HL-60 (cell line): ENCODE data around the gene NR4A1.

ENCODE experiments used
- DNase-seq, 2 experiments: peaks; one replicate each; pipeline ENCODE4 v3.0.0-alpha.2; 2010 to 2020; ENCODE audit warnings: low read depth in 1 of 2, low spot score in 1 of 2
- H3K27ac ChIP-seq: fragments of 250-450 bp; sonication (Bioruptor Pico); replicated peaks from 2 replicates; pipeline ENCODE4 v1.5.1; 2020; ENCODE audit warnings: mild to moderate bottlenecking, moderate library complexity
- H3K27me3 ChIP-seq: fragments of 250-450 bp; sonication (Bioruptor Pico); 2 replicates; pipeline ENCODE4 v1.5.1; 2021; ENCODE audit warnings: mild to moderate bottlenecking, moderate library complexity; ENCODE audit not compliant: insufficient read depth, poor library complexity, severe bottlenecking
- H3K4me3 ChIP-seq: replicated peaks from 2 replicates; pipeline ENCODE4 v1.5.1; 2011; ENCODE audit warnings: mild to moderate bottlenecking, control low read depth, low read length; ENCODE audit not compliant: insufficient read depth
- CTCF ChIP-seq: IDR thresholded peaks from one replicate; pipeline ENCODE4 v1.5.1; 2011; ENCODE audit warnings: low read length, control low read depth, inconsistent platforms; ENCODE audit not compliant: insufficient read depth
- GABPA ChIP-seq: IDR thresholded peaks from 2 replicates; pipeline ENCODE4 v1.6.1; 2012; ENCODE audit warnings: low read depth
- POLR2AphosphoS5 ChIP-seq: IDR thresholded peaks from 2 replicates; pipeline ENCODE4 v1.6.1; 2012; ENCODE audit warnings: low read depth
- REST ChIP-seq: IDR thresholded peaks from 2 replicates; pipeline ENCODE4 v1.6.1; 2012; ENCODE audit warnings: low read depth; ENCODE audit not compliant: insufficient replicate concordance
- SPI1 ChIP-seq: IDR thresholded peaks from 2 replicates; pipeline ENCODE4 v1.6.1; 2012; ENCODE audit warnings: low read depth, mild to moderate bottlenecking, borderline replicate concordance

NR4A1 gene

GRCh38 chr12:52054833-52055730, 3.8 kb downstream of the NR4A1 start:
- peaks cover 4% of the 10 kb centered on the region for H3K27me3 ChIP-seq
- no peak for TF ChIP-seq CTCF
- TF ChIP-seq POLR2AphosphoS5: no peak
- no peak for TF ChIP-seq SPI1
- no peak for TF ChIP-seq REST
- TF ChIP-seq GABPA: no peak
- DNase-seq: no peak
- no peak overlapping the region for H3K4me3 ChIP-seq
- H3K27ac ChIP-seq: no peak overlapping the region

- Histone ChIP-seq H3K4me3 (no peak overlapping the region), H3K27ac (no peak overlapping the region), H3K27me3 (no peaks in the 10 kb centered on the region)
- TF ChIP-seq CTCF (no peak), POLR2AphosphoS5 (no peak), REST (no peak), GABPA (no peak), SPI1 (no peak)
- DNase-seq: no peak
Measured at GRCh38 chr12:52055731-52056711, 4.8 kb downstream of the NR4A1 start.

GRCh38 chr12:52056801-52057637, 5.8 kb downstream of the NR4A1 start:
- TF ChIP-seq POLR2AphosphoS5: no peak
- no peak for TF ChIP-seq CTCF
- no peak for TF ChIP-seq REST
- no peak for TF ChIP-seq GABPA
- TF ChIP-seq SPI1: no peak
- Histone ChIP-seq H3K27me3 (no peaks in the 10 kb centered on the region), H3K27ac (no peak overlapping the region), H3K4me3 (no peak overlapping the region)
- DNase-seq: no peak
